ENCODE results near the gene TRAPPC3L.

The TRAPPC3L gene

DNA sequence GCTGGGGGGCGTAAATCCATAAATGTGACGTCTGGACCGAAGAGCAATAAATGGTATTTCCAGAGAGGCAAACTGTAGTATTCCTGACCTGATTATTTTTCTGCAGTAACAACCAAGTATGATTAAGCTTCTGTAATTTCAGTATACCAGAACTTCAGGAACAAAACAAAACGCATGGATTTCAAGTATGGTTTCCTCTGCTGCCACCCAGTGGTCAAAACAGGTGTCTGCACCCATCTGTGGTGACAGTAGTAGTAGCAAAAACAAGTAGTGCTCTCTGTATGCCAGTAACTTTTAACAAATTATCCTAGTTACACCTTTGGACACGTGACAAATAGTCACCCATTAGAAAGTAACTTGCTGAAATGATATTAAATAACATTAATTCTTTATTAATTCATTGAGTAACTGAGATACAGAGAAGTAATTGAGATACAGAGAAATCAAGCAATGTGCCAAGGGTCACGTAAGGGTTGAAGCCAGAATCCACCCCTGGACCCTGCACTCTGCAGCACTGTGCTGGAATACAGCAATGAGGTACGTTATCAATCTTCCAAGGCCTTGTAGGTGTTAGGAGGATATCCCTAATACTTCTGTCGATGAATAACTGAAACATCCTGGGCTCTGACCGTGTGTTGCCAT is 16.0 kb upstream of the TRAPPC3L start:
- TF ChIP-seq CTCF (IDR thresholded peaks at IDR 0.05; ENCODE audit: borderline replicate concordance, control extremely low read depth, extremely low read depth, insufficient read depth, missing control alignments) = peak; percentile 86
- peak; percentile 61 for DNase-seq (ENCODE audit: low spot score)
- in situ Hi-C loops (cut with MboI; ENCODE audit: low sequenced_read_pairs, unreplicated experiment) = no loop called here

DNA sequence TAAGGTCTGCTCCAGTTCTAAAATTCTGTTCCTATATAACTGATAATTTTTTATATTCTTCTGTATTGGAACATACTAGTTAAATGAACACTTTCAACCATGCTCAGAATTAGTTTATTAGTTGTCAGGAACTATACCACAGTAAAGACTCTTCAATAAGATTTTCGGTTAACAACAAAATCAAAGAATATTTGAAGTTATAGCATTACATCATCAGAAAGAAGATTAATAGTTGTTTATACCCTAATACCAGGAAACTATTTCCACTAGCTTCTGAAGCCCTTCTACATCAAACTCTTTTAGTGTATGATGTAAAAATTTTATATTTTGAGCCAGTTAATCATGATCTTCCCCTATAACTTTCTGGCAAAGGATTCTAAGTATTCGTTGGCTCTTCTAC is 14.6 kb upstream of the TRAPPC3L start:
- no peak for TF ChIP-seq CTCF (IDR thresholded peaks at IDR 0.05; ENCODE audit: borderline replicate concordance, control extremely low read depth, extremely low read depth, insufficient read depth, missing control alignments)
- in situ Hi-C loops (cut with MboI; ENCODE audit: low sequenced_read_pairs, unreplicated experiment) = no loop called here
- DNase-seq (ENCODE audit: low spot score) = no peak

DNA sequence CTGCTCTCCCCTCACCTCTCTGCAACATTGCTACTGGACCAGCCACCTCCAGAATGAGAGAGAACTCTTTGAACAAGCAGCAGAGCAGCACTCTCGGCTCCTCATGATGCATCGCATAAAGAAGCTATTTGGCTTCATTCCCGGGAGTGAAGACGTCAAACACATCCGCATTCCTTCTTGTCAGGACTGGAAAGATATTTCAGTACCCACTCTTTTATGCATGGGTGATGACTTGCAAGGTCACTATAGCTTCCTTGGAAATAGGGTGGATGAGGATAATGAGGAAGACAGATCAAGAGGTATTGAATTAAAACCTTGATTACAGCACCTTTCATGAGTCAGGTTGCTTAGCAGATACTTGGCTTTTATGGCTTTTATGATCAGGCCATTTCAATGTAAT is 12.4 kb upstream of the TRAPPC3L start:
- no peak for TF ChIP-seq CTCF (IDR thresholded peaks at IDR 0.05; ENCODE audit: borderline replicate concordance, control extremely low read depth, extremely low read depth, insufficient read depth, missing control alignments)
- no peak for DNase-seq (ENCODE audit: low spot score)
- in situ Hi-C loops (cut with MboI; ENCODE audit: low sequenced_read_pairs, unreplicated experiment) = no loop called here

GRCh38 chr6:116556814-116557415 is 11.4 kb upstream of the TRAPPC3L start:
- TF ChIP-seq CTCF (IDR thresholded peaks at IDR 0.05; ENCODE audit: borderline replicate concordance, control extremely low read depth, extremely low read depth, insufficient read depth, missing control alignments) = no peak
- DNase-seq (ENCODE audit: low spot score) = no peak
- in situ Hi-C loops (cut with MboI; ENCODE audit: low sequenced_read_pairs, unreplicated experiment) = no loop called here

DNA sequence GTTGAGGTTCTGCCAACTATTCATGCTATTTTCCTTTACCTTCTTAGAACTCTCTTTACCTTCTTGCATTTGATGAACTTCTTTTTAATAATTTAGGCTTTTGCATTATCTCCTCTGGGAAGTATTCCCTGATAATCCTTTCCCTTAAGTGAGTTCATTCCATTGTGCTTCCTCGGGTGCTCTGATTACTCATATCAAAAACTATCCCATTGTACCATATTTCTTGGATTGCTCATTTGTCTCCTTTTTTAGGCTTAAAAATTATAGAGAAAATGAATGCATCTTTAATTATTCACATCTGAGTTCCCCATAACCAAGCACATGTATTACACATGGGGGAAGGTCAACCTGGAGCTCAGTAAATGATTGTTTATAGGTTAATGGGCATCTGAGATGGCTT is 10.6 kb upstream of the TRAPPC3L start:
- no peak for TF ChIP-seq CTCF (IDR thresholded peaks at IDR 0.05; ENCODE audit: borderline replicate concordance, control extremely low read depth, extremely low read depth, insufficient read depth, missing control alignments)
- DNase-seq (ENCODE audit: low spot score) = no peak
- in situ Hi-C loops (cut with MboI; ENCODE audit: low sequenced_read_pairs, unreplicated experiment) = no loop called here

DNA sequence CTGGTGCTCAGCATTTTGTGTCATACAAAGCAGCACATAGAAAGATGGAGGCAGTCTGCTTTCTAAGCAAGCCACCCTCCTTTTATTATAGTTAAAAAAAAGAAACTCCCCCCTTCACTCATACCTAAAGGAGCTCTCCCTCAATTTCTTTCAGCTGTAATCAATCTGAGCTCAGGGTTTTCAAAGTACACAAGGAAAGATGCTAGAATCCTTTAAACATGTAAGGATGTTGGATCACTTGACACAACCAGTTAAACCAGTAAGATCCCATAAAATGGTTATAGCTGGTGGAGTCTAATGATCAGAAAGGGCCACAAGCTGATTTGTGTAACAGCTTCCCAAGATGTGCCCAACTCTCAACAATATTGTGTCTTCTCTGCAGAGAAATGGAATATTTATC is 8.0 kb upstream of the TRAPPC3L start, which contains the start of gene CALHM4:
Gene CALHM4 (plus strand): TSS at position 301 of the 400 bp plus-strand sequence. CDS start 43 bp downstream, at position 344.
- in situ Hi-C loops (cut with MboI; ENCODE audit: low sequenced_read_pairs, unreplicated experiment) = no loop called here
- no peak for DNase-seq (ENCODE audit: low spot score)
- no peak for TF ChIP-seq CTCF (IDR thresholded peaks at IDR 0.05; ENCODE audit: borderline replicate concordance, control extremely low read depth, extremely low read depth, insufficient read depth, missing control alignments)
